Measurements from ENCODE around the gene ZNF550.
A peak's percentile ranks its signal among the peaks of the same experiment; 100 is the strongest.
"Not testable (repeated sequence)": the region's sequence is repeated elsewhere in the genome, so short reads cannot be mapped to it uniquely, and the experiment has no call there.

The ZNF550 gene

GRCh38 chr19:57527136-57527881 is 32.4 kb downstream of the ZNF550 start, which contains the start of gene ZNF549:
Gene ZNF549 (plus strand): TSS chr19:57527356. CDS start chr19:57527574, 218 bp downstream.
- peak; percentile 93 for DNase-seq

DNA sequence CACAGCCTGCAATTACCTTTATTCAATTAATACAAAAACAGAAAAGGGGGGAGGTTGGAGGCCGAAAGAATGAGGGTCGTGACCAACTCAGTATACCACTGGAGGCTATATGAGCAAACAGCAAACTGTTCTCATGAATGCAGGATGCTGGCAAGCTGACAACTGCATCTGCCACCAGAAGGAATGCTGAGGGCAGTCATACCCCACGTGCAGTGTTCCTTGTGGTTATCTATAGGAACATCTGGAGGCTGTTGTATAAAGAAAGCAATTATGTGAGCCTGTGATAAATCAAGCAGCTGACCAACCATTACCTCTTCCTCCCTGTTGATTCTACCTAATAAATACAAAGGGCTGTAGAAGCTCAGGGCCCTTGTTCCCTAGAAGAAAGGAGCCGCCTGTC is 41.6 kb downstream of the ZNF550 start:
- DNase-seq: not testable (repeated sequence)

- no peak for DNase-seq
These were observed 44.4 kb downstream of the ZNF550 start for GRCh38 chr19:57515255-57515654.

GRCh38 chr19:57512845-57513244 is 46.8 kb downstream of the ZNF550 start:
- DNase-seq: no peak

- no peak for DNase-seq
These were observed 48.2 kb downstream of the ZNF550 start for GRCh38 chr19:57511484-57511883.

DNA sequence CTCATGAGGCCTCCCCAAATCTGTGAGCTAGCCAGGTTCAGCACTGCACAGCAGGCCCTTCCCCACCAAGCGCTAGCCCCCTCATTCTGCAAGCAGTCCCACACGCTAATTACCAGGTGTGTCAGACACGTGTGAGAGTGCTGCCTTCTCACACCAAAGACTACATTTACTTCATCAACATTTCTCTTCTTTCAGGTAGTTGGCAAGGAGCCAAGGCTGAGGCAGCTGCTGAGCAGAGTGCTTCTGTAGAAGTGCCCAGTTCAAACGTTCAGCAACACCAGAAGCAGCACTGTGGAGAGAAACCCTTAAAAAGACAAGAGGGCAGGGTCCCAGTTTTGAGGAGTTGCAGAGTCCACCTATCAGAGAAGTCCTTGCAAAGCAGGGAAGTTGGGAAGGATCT is 53.5 kb downstream of the ZNF550 start:
- no peak for DNase-seq

- DNase-seq: not testable (repeated sequence)
These were observed 59.3 kb downstream of the ZNF550 start for GRCh38 chr19:57500400-57500799.

GRCh38 chr19:57499680-57500395 is 59.8 kb downstream of the ZNF550 start, which contains the start of gene ZNF773:
Gene ZNF773 (plus strand): TSS chr19:57499938. CDS start chr19:57500081, 143 bp downstream.
- peak; percentile 96 for DNase-seq

- not testable (repeated sequence) for DNase-seq
These were observed 60.4 kb downstream of the ZNF550 start for GRCh38 chr19:57499332-57499679.

DNA sequence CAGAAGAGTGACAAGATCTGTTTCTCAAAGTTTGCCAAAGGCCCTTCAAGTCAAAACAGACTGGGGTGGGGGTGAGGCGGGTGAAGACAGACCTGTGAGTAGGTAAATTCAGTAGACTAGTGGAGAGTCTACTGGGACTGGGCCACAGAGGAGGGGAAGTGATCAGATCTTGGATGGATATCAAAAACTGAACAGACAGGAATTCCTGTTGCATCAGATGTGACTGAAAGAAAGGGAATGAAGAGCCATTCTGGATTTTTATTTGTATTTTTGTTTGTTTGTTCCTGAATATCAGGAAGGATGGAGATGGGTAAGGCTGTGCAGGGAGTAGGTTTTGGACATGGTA is 71.4 kb downstream of the ZNF550 start:
- not testable (repeated sequence) for DNase-seq

GRCh38 chr19:57487477-57488298 is 72.0 kb downstream of the ZNF550 start, which contains the start of gene ZNF419:
Gene ZNF419 (plus strand): TSS chr19:57487750. CDS start chr19:57487951, 201 bp downstream.
- peak; percentile 95 for DNase-seq
